NCI-H524 treated with DMSO at 0.1 percent for 48 hours (cell line): ENCODE measurements around the gene LRRC28.

ENCODE experiments used
- DNase-seq: peaks from one replicate; lab custom pipeline; 2025; lab: John Stamatoyannopoulos, UW

LRRC28 gene

DNA sequence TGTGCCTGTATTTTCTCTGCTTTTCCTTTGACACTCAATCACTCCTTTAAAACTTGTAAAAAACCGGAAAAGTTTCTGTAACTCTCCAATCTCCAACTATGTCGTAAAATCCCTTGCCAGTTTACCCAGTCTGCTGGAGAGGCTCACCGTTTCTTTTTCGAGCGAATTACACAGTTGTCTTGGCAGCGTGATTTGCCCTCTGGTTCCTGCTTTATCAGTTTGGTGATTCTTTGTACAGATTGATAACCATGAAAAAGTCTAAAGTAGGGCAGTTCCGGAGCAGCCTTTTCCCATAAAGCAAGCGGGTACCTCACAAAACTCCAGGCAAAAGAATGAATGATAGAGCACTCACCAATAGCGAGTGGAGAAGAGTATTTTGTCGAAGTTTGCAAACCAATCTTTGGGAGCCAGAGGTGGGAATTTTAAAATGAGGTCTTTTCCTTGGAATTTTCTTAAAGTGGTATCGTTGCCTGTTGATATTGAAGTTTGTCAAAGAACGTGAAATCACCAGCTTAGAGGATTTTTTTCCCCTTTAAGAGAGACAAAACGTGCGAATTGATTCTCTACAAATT, 1.9 kb upstream of the LRRC28 start, which contains the start of gene TTC23:
Gene TTC23, minus strand, starts transcription at position 312 of the 572 bp plus-strand sequence. CDS start 20,869 bp downstream, outside the sequence.
- DNase-seq = no peak

DNA sequence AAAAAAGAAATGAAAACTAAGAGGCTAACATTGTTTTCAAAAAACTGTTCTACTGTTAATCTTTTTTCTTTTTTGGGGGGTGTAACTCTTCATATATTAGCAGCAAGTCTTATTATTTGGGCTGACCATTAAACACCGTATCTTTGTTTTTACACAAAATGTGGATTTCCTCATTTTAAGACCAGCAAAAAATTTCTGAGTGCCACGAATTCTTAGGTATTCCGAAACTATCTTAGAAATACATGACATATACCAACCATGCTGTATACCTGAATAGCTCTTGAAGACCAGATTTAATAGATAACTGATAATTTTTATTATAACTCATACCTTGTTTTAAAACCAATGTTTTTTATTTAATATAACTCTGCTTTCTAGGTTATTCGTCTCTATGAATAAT, 1.3 kb upstream of the LRRC28 start:
- no peak for DNase-seq

DNA sequence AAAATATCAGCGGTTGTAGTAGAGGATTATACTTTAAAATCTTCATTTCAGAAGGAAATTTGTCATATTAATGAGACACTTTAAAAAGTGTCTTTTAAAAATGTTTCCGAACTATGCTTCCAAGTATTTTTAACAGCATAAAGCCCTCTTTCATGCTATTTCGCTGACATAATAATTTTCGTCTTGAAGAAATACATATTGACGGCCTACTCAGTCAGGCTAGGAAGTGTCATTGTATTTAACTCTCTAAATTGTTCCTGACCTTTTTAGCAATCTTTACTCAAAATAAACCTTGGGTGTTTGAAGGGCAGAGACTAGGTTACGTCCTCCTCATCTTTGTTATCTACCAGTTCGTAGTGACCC, 806 bp upstream of the LRRC28 start:
- DNase-seq = no peak

DNA sequence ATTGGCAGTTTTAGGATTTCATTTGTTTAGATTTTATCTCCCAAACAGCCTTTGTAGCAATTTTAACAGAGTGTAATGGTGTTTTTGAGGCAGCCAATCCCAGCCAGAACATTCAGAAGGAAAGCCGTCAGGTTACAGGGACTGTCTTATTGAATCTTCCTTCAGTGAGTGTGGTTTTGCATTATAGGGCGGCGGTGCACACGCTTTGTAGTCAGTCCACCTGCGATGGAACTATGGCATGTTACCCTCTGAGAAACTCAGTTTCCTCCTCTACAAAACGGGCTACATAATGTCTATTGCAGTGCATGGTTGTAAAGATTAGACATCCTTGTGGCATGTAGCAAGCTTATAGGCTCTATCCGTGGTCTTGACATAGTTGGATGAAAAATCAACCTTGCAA, 1.0 kb downstream of the LRRC28 start:
- DNase-seq = no peak

- DNase-seq = no peak
Measured at GRCh38 chr15:99253381-99254090, 2.3 kb downstream of the LRRC28 start.

GRCh38 chr15:99257107-99257750, 5.9 kb downstream of the LRRC28 start:
- no peak for DNase-seq

DNA sequence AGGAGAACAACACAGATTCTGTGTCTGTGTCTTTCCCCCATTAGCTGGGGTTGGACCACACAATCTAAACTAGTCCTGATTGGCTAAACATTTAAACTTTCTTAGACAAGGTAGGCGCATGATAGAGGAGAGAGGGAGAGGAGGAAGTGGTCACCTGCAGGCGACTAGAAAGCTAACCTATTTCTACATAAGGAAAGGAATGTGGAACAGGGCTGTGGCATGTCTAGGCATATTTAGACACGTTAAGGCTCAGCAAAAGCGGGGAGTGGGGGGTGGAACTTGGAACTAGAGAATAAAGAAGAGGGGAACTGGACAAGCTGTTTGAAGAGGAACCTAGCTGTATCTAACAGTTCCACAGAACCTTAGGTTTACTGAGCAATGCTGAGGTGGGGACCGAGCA, 12.8 kb downstream of the LRRC28 start:
- no peak for DNase-seq

DNA sequence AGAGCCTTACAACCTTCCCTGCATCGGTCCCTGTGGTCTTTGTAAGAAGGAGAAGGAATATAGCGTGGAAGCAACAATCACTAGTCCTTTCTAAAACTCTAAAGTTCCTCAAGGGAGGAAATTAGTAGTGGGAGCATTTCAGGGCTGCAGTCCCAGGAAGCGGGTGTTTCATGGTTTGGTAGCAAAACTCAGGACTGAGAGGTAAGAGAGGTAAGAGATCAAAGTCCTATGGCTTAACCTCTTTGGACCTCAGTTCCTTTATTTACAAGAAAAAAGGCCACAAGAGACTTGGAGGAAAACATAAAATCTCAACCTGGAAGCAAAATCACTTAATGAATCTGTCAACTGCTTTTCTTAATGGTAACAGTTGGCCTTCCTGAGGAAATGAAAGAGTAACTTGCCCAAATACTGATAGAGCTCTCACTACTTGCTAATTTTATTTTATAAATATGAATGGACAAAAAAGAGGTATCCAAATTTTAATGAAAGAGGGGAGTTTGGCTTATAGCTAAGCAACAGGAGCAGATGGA, 14.3 kb downstream of the LRRC28 start:
- DNase-seq = no peak

DNA sequence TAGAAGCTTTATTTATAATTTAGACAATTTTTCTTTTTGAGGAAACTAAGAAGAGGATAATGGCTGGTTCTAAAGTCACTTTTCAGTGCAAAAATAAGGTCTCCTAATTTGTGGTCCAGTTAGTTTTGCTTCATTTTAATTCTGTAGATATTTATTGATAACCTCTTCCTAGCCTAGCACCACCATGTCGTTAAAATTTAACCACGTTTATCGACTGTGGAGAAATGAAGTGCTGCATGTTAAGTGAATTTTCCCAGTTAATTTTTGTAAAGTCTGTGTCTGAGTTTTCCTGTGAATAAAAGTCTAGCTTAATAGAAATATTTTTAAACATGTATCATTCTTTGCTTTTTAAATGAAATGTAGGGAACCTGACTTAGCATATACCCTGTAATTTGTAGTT, 16.7 kb downstream of the LRRC28 start:
- DNase-seq = no peak

- DNase-seq = peak; percentile 20
Measured at GRCh38 chr15:99268431-99268830, 17.1 kb downstream of the LRRC28 start.

DNA sequence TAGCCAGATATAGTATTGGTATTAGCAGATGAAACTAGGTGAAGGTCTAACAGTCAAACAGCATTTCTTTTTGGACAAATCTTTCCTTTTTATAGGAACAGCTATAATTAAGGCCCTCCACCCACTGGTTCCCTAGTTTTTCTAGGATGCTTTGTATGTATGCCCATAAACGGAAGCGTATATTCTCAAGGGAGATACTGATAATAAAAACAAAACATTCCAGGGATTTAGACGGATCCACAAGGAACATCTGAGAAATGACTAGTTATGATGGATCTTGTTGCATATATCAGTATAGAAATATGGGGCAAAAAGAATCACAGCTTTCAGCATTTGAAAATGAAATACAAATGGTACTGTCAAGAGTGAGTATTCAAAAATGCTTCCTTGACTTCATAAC, 22.5 kb downstream of the LRRC28 start:
- DNase-seq = no peak

GRCh38 chr15:99275061-99275460, 23.8 kb downstream of the LRRC28 start:
- DNase-seq = no peak

DNA sequence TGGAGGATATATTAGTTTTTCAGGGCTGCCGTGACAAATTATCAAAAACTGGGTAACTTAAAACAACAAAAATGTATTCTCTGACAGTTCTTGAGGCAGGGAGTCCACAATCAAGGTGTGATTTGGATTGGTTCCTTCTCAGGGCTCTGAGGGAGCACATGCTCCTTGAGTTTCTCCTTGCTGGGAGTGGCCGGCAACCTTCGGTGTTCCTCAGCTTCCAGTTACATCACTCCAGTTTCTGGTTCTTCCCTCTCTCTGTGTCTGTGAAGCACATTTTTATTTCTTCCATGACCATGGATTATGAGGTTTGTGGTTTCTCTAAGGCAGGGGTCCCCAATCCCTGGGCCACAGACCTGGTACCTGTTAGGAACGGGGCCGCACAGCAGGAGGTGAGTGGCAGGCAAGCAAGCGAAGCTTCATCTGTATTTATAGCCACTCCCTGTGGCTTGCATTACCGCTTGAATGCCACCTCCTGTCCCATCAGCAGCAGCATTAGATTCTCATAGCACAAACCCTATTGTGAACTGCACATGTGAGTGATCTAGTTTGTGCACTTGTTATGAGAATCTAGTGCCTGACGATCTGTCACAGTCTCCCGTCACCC, 24.3 kb downstream of the LRRC28 start:
- no peak for DNase-seq

GRCh38 chr15:99279290-99279689, 28.0 kb downstream of the LRRC28 start:
- DNase-seq = no peak

- DNase-seq = no peak
Measured at GRCh38 chr15:99279827-99280226, 28.5 kb downstream of the LRRC28 start.

- no peak for DNase-seq
Measured at GRCh38 chr15:99282121-99282520, 30.8 kb downstream of the LRRC28 start.

DNA sequence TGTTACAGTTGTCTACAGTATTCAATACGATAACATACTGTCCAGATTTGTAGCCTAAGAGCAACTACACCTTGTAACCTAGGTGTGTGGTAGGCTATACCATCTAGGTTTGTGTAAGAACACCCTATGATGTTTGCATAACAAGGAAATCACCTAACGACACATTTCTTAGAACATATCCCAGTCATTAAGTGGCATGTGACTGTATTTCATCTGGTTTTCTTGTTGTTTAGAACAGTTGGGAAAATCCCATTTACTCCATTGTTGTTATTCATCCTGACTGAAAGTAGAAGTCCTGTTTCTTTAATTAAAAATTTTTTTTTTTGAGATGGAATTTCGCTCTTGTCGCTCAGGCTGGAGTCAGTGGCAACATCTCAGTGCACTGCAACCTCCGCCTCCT, 31.3 kb downstream of the LRRC28 start:
- no peak for DNase-seq

DNA sequence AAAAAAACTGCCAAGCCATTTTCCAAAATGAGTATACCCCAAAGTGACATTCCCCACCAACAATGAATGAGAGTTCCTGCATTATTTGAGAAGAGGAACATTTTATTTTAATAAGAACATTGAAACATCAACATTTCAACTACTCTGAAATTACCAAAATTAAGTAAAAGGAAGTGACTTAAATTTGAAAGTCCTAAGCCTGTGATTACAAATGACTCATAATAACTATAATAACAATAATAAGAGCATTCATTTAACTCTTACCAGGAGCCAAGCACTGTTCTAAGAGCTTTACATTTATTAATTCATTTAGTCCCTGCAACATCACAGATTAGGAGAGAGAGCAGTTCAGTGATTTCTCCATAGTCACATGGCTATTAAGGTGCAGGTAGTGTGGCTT, 32.4 kb downstream of the LRRC28 start:
- no peak for DNase-seq

DNA sequence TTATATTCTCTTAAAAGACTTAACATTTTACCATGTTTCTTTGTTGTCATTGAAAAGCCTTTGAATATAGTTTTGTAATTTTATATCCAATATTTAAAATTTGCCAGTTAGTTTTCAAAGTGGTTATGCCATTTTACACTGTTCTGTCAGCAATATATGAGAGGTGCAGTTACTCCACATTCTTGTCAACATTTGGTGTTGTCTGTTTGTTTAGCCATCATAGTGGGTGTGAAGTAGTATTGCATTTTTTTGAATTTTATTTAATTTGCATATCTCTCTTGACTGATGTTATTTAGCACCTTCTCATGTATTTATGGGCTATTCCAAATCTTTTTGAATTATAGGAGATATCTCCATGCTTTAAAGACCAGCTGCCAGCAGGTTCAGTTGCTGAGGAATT, 40.4 kb downstream of the LRRC28 start:
- DNase-seq = no peak

- no peak for DNase-seq
Measured at GRCh38 chr15:99295840-99296239, 44.6 kb downstream of the LRRC28 start.

DNA sequence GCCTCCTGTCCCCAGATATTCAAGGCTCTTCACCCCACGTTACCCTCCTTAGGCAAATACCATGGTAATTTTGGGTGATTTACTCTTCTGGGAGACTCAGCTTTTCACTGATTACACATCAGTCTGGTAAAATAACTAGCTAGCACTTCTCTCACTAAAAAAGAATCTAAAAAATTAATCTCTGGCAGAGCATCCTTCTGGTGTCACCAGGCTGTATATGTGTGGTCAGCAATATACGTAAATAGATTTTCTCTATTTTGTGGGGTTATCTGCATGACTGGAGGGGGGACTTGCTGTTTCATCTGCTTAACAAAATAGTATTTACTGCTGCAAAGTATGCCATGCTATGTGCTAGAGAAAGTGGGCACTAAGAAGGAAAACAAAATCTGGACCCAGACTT, 45.1 kb downstream of the LRRC28 start:
- no peak for DNase-seq

DNA sequence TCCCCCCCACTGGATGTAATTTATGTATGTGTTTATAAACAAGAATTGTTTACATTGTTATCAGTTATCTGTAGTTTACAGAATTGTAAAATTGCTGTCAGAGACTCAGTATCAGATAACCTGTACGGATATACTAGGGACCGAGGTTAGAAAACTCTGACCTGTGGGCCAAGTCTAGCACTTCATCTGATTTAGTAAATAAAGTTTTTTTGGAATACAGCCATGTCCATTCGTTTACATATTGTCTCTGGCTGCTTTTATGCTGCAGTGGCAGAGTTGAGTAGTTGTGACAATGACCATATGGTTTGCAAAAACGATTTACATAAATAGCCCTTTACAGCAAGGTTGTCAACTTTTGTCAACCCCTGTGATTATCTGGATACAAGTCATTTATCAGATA, 52.6 kb downstream of the LRRC28 start:
- DNase-seq = no peak
